ENCODE measurements around the gene NSMCE4A. TPM values are rescaled to one million over a fixed set of nuclear protein-coding genes. Genes with fewer than 3 reads are reported as not detected.

Gene NSMCE4A
- total and polyA plus RNA-seq, 11 donors = 19.8 to 33.6 (median 25.8) TPM

DNA sequence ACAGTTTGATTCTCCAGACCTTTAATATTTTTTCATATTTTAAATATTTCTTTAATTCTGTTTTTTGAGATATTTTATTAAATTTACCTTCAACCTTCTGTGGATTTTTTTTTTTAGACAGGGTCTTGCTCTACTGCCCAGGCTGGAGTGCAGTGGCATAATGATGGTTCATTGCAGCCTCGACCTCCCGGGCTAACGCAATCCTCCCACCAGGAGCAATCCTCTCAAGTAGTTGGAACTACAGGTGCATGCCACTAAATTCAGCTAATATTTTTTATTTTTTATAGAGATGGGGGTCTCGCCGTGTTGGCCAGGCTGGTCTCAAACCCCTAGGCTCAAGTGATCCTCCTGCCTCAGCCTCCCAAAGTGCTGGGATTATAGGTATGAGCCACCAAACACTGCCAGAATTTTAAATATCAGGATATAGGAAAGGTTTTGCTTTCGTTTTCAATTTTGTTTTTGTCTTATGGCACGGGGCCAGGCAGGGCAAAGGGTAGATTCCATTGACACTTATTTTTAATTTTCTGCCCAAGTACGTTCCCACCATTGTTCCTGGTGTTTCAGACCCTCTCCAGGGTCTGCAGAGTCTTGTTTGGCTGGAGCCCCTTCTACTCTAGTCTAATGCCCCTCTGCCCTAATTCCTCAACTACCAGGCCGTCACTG is 15.1 kb upstream of the NSMCE4A start:
- TF ChIP-seq CTCF (IDR thresholded peaks at IDR 0.05) (no peak), POLR2A (IDR thresholded peaks at IDR 0.05) (no peak)
- Histone ChIP-seq H3K4me1 (peaks cover 0 to 23% (median 10%) of the 10 kb centered on the region in 12 donors), H3K27me3 (no peaks in the 10 kb centered on the region), H3K27ac (peak overlapping the region in 10 of 12 donors; percentile 2 to 85 (median 35)), H3K4me3 (peak overlapping the region in 1 of 12 donors; percentile 6), H3K36me3 (no peaks in the 10 kb centered on the region), H3K9me3 (peaks cover 0 to 3% (median 0%) of the 10 kb centered on the region in 12 donors)
- no peak for DNase-seq
- 61 to 77% (median 66%) methylated on average over 9 of the region's 9 CpGs for WGBS, 4 donors
- ATAC-seq = no peak
- intact Hi-C loops (cut with DNase I) = no loop called here

- no peak within 1 kb of the TSS for H3K4me3 ChIP-seq
- DNase-seq = no peak
- peaks cover 0 to 17% (median 7%) of the 10 kb centered on the region in 12 donors for H3K9me3 ChIP-seq
- H3K27me3 ChIP-seq = no peaks in the 10 kb centered on the region
- H3K36me3 ChIP-seq = no peaks in the 10 kb centered on the region
- intact Hi-C loops (cut with DNase I) = loop anchor here in 1 of 10 donors (5.0 kb wide), 1 partner anchor 49 kb away; no protein-coding TSS in a partner anchor
- TF ChIP-seq CTCF (IDR thresholded peaks at IDR 0.05) (no peak), POLR2A (IDR thresholded peaks at IDR 0.05) (no peak)
- H3K27ac ChIP-seq = peak within 1 kb of the TSS in 8 of 12 donors; percentile 2 to 85 (median 46)
- 78 to 89% (median 86%) methylated on average over 15 of the region's 15 CpGs for WGBS, 4 donors
- H3K4me1 ChIP-seq = peaks cover 0 to 16% (median 10%) of the 10 kb centered on the region in 12 donors
- ATAC-seq = peak in 1 of 4 donors; percentile 66
Measured at GRCh38 chr10:121988361-121989324, 13.6 kb upstream of the NSMCE4A start, which contains the start of gene TACC2. TSS of gene TACC2 (plus strand) at chr10:121989163. CDS start at chr10:122021982, 32,819 bp downstream.

GRCh38 chr10:121984463-121984862 is 9.4 kb upstream of the NSMCE4A start:
- TF ChIP-seq POLR2A (IDR thresholded peaks at IDR 0.05) (no peak), CTCF (IDR thresholded peaks at IDR 0.05) (no peak)
- Histone ChIP-seq H3K4me3 (no peak overlapping the region), H3K36me3 (no peaks in the 10 kb centered on the region), H3K27me3 (no peaks in the 10 kb centered on the region), H3K9me3 (peaks cover 0 to 17% (median 7%) of the 10 kb centered on the region in 12 donors), H3K4me1 (peaks cover 0 to under 1% (median 0%) of the 10 kb centered on the region in 12 donors), H3K27ac (no peak overlapping the region)
- DNase-seq (no peak), ATAC-seq (no peak)
- intact Hi-C loops (cut with DNase I) = no loop called here
- WGBS, 4 donors = 73 to 95% (median 80%) methylated on average over 2 of the region's 2 CpGs

DNA sequence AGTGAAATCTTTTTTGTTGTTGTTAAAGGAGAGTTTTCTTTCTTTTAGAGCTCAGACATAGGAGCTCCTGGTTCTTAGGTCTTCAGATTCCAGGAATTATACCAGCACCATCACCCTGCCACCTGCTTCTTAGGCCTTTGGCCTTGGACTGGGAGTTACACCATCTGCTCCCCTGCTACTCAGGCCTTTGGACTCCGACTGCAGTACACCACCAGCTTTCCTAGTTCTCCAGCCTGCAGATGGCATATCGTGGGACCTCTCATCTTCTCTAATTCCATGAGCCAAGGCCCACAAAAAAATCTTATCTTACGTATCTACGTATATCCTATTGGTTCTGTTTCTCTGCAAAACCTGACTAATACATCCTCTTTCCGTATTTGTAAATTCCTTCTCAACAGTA is 8.8 kb upstream of the NSMCE4A start:
- Histone ChIP-seq H3K4me1 (no peaks in the 10 kb centered on the region), H3K36me3 (no peaks in the 10 kb centered on the region), H3K27ac (no peak overlapping the region), H3K9me3 (peaks cover 0 to 17% (median 7%) of the 10 kb centered on the region in 12 donors), H3K4me3 (no peak overlapping the region), H3K27me3 (no peaks in the 10 kb centered on the region)
- DNase-seq = no peak
- ATAC-seq = no peak
- intact Hi-C loops (cut with DNase I) = no loop called here
- 80 to 94% (median 90%) methylated on average over 5 of the region's 5 CpGs for WGBS, 4 donors
- TF ChIP-seq CTCF (IDR thresholded peaks at IDR 0.05) (no peak), POLR2A (IDR thresholded peaks at IDR 0.05) (no peak)

Measured in heart left ventricle (tissue), 16 donors.